HG03064 (cell line): ENCODE measurements around the gene SLC35F6.
"Not testable (repeated sequence)": the region's sequence is repeated elsewhere in the genome, so short reads cannot be mapped to it uniquely, and the experiment has no call there.

Experiments used
- ATAC-seq: cut with Tn5 transposase; IDR thresholded peaks from one replicate; pipeline ENCODE4 v1.9.1; 2021; ENCODE audit warnings: low read depth; ENCODE audit not compliant: unreplicated experiment

The SLC35F6 gene

GRCh38 chr2:26754972-26755670 lies 9.0 kb upstream of the SLC35F6 start:
- ATAC-seq = no peak

- ATAC-seq = no peak
Measured at GRCh38 chr2:26756337-26756736, 7.7 kb upstream of the SLC35F6 start.

- ATAC-seq = no peak
Measured at GRCh38 chr2:26757873-26758789, 6.0 kb upstream of the SLC35F6 start.

DNA sequence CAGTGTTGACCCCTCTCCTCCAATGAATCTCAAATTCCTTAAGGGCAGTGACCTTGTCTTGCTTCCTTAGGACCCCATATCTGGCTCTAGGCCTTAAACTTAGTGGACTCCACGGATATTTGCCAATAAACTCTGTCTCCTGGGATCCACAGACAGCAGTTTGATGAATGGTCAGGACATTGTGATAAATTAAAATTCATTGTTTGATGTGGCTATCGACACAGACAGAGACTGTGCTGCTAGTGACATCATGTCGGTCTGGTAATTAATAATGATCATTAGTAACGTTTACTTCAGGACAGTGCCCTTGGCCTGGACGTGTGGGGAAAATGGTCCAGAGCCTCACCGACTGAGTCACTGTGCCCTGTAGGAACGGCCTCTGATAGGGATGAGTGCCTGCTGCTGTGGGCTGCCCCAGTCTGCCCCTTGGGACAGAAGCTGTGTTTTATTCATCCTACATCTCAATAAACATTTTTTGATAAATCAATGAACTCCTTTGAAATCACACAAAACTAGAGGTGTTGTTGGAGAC lies 5.2 kb upstream of the SLC35F6 start:
- no peak for ATAC-seq

- no peak for ATAC-seq
Measured at GRCh38 chr2:26759845-26760244, 4.2 kb upstream of the SLC35F6 start.

DNA sequence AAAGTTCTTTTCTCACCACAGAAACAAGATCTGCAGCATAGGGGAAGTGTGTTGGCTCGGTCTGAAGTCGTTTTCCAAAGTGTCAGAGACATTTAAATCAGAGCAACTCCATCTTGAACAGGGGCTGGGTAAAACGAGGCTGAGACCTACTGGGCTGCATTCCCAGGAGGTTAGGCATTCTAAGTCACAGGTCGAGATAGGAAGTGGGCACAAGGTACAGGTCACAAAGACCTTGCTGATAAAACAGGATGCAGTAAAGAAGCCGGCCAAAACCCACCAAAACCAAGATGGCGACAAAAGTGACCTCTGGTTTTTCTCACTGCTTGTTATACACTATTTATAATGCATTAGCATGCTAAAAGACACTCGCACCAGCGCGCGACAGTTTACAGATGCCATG lies 3.1 kb upstream of the SLC35F6 start:
- not testable (repeated sequence) for ATAC-seq

- no peak for ATAC-seq
Measured at GRCh38 chr2:26763019-26763418, 1.1 kb upstream of the SLC35F6 start.

- ATAC-seq = no peak
Measured at GRCh38 chr2:26764906-26765305, 822 bp downstream of the SLC35F6 start.

- ATAC-seq = no peak
Measured at GRCh38 chr2:26765475-26766200, 1.6 kb downstream of the SLC35F6 start.

DNA sequence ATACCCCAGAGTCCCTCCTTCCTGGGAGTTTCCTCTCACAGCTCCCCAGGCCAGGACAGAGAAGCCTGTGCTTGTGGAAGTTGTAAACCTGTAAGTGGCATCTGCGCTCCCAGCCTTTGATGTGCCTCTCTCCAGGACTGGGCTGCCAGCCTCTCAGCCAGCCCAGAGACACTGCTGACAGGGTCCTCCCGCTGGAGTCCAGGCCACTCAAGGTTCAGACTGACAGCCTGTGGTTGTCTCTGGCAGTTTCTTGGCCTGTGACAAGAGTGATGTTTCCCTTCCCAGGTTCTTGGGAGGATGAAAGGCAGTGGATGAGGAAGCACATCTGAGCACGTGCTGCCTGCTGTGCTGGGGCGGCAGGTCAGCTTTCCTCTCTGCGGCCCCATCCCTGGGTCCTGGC lies 3.0 kb downstream of the SLC35F6 start:
- no peak for ATAC-seq

DNA sequence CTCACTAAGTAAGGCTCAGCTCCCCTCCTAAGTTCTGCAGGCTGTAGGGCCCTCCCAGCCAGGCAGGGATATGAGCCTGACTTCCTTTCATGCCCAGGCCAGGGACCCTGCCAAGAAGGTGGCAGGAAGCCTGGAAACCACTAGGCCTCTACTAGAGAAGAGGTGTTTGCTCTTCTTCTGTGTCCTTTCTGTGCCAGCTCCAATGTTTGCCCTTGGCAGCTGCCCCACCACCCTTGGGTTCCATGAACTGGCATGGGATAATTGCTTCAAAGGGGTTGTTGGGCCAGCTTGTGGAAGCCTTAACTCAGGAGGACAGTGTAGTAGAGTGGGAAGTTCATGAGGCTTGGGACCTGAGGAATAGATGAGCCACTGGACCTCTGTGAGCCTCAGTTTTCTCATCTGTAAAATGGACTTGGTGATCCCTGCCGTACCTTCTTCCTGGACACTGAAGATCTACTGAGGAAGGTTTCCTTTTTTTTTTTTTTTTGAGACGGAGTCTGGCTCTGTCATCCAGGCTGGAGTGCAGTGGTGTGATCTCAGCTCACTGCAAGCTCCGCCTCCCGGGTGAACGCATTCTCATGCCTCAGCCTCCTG lies 3.9 kb downstream of the SLC35F6 start:
- ATAC-seq = no peak

DNA sequence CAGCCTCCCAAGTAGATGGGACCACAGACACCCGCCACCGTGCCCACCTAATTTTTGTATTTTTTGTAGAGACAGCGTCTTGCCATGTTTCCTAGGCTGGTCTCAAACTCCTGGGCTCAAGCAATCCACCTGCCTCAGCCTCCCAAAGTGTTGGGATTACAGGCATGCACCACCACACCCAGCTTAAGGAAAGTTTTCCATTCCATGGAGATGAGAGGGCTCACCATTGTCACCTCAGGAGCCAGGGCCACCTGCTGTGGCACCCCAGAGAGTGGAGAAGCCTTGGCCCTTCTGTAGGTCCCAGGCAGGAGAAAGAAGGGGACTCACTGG lies 4.6 kb downstream of the SLC35F6 start:
- no peak for ATAC-seq

- ATAC-seq = no peak
Measured at GRCh38 chr2:26769089-26769761, 5.1 kb downstream of the SLC35F6 start.

DNA sequence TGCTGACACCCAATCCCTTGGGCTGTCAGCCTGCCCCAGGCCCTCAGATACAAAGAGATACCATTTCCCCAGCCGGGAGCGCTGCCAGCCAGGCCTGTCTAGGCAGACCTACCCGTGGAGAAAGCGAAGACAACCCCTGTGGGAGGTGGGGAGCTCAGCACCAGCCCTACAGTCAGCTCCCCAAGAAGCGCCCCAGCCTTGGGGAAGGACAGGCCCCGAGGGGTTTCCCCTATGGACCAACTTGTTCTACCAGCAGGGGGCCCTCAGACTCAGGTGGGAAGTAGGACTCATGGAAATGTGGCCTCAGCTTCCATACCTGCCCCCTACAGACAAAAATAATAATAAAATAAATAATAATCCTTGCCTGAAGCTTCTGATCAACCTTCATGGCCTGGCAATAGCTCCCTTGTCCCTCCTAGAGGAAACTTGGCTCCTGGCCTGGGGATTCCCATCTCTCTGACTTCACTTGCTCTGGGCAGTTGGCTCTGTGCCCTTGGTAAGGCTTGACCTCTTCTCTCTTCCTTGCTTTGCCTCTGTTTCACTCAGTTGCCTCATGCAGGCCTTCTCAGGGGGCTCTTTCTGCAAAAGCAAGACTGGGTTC lies 7.0 kb downstream of the SLC35F6 start:
- no peak for ATAC-seq

DNA sequence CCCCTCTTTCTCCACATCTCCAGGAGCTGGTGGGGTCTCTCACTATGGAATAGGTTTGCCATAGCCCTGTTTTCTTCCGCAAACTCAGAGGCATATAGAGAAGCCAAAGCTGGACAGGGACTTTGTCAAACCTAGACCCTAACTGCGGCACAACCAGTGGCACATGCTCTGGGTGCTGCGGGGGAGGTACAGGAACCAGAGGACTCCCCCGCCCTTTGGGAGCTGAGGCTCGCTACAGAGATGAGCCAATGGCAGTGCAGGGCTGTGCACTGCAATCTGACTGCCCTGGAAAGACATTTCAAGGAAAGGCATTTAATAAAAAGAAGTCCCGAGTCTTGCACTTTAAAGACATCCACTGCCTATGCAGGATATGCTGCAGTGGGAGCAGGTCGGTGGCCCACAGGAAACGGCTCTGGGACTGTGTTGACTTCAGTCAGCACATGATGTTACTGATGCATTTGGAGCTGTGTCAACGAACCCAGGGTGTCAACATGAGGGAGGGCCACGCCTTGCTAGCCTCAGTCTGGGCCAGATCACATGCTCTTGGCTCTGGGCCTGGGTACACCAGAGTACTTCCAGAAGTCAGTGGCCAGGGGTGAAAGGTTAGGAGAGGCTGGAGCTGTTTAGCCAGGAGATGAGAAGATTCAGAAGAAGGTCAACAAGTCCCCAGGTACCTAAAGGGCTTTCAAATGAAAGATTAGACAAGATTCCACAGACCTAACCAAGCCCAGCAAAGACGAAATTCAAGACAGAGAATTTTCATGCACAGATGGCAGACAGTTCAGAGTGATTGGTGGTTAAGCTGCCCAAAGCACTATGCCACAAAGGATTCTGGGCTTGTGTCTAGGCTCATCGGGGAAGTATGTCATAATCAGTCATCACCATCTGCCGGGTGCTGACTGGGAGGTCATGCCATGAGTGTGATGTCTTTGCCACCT lies 8.2 kb downstream of the SLC35F6 start:
- no peak for ATAC-seq

- no peak for ATAC-seq
Measured at GRCh38 chr2:26776195-26776800, 12.2 kb downstream of the SLC35F6 start.

- ATAC-seq = no peak
Measured at GRCh38 chr2:26778098-26778497, 14.0 kb downstream of the SLC35F6 start.

DNA sequence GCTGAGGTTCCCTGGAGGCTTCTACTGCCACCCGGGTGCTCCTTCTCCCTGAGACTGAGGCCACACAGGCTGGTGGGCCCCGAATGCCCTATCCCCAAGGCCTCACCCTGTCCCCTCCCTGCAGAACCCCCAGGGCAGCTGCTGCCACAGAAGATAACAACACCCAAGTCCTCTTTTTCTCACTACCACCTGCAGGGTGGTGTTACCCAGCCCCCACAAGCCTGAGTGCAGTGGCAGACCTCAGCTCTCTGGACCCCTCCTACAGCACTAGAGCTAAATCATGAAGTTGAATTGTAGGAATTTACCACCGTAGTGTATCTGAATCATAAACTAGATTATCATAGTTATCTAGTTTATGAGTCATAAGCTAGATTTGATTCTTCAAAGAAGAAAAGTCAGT lies 14.4 kb downstream of the SLC35F6 start:
- no peak for ATAC-seq
